ENCODE measurements around the gene SPC24. TPM values are rescaled to one million over a fixed set of nuclear protein-coding genes. Genes with fewer than 3 reads are reported as not detected.
"Not testable (repeated sequence)": the region's sequence is repeated elsewhere in the genome, so short reads cannot be mapped to it uniquely, and the experiment has no call there.

Gene SPC24
- total RNA-seq, 1 donor from 2014 or later, result 0.81 TPM

DNA sequence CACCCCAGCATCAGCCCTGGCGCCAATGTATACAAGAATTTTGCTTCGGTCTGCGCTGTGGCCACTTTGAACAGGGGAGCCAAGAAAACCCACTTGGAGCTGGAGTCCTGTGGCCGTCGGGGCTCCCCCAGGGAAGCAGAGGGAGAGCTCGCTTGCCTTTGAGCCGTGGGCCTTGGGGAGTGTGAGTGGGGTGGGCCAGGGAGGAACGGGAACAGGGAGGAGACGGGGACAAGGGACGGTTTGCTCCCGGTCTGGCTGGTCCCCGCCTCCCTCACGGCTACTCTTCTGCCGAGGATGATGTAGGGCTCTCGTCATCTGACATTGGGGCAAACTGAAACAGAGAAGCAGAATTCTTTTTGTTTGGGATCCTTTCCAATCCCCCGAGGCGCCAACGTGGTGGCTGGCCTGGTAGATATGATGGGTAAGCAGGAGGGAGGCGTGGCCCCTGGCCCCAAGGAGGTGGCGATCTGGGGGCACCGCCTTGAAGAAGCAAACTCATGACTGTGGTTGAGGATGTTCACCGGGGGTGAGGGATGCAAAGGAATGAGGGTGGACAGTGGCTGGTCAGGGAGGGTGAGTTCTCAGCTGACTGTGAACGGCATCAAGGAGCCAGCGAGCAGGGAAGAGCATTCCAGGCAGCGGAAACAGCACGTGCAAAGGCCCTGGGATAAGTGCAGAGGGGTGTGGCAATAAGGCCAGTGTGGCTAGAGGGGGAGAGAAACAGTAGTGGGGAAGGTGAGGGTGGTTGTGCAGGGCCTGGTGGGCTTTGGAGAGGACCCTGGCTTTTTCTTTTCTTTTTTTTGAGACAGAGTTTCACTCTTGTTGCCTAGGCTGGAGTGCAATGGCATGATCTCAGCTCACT, 10.9 kb upstream of the SPC24 start:
- ATAC-seq (no peak), DNase-seq (ENCODE audit: low spot score) (no peak)

DNA sequence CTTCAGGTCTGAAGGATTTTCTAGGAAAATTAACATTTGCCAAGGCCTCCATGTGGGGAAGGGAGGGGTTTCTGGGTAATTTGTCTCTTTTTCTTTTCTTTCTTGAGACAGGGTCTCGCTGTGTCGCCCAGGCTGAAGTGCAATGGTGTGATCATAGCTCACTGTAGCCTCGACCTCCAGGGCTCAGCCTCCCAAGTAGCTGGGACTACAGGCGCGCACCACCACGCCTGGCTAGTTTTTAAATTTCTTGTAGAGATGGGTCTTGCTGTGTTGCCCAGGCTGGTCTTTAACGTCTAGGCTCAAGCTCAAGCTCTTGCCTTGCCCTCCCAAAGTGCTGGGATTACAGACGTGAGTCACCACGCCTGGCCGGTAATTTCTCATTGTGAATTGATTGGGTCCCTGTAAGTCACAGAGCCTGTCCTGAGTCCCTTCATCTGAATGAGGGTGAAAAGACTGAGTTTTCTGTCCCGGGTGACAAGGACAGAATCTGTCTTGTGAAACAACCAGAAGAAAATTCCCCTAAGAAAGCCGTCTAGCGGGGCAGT, 10.0 kb upstream of the SPC24 start:
- ATAC-seq (peak; percentile 3), DNase-seq (ENCODE audit: low spot score) (no peak)

DNA sequence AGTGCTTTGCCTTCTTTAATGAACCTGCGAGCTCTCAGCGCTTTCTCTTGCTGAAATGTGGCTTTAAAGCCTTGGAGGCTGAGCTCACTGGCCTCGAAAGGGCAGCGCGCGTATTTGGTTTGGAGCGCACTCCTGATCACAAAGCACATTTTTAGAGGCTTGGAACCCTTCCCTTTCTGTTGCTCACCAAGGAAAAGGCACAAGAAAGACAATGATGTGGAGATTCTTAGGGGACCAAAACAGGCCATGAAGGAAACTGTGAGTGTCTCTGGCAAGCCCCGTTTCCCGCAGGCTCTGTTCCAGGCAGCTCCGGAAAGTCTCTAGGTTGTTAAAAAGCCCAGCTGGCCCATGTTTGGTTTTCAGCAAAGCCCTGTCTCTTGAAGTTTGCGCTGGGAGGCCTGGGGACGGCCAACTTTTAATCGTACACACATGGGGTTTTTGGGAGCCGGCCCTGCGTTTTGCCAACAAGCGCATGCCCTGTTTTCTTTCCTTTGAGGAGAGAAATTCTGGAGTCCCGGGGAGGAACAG, 9.4 kb upstream of the SPC24 start:
- ATAC-seq (peak; percentile 70), DNase-seq (ENCODE audit: low spot score) (peak; percentile 68)

DNA sequence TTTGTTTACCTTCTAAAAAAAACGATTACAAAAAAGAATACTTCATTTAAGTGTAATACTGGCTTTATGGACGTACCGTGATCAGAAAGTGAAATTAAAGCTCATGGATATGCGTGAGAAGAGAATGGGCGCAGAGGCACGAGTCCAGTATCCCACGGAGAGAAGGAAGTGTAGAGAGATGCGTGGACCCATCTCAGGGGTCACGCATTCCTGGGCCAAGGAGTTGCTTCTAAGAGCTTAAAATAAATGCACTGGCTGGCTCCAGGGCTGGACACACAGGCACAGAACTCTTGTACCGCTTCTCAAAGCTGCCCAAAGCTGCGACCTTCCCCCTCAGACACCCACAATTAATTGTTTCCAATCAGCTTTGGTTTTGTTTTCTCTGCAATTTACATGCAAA, 8.7 kb upstream of the SPC24 start:
- DNase-seq (ENCODE audit: low spot score), result no peak
- ATAC-seq, result no peak

DNA sequence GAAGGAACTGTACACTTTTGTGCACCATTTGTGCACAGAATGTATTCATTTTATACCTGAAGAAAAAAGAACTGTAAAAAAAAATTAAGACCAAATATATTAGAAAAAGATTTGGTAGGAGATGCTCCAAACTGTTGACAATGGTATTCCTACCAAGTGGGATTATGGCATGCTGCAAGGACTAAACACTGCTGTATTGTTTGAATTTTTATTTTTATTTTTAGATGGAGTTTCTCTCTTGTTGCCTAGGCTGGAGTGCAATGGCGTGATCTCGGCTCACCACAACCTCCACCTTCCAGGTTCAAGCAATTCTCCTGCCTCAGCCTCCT, 4.8 kb upstream of the SPC24 start:
- ATAC-seq, result not testable (repeated sequence)

DNA sequence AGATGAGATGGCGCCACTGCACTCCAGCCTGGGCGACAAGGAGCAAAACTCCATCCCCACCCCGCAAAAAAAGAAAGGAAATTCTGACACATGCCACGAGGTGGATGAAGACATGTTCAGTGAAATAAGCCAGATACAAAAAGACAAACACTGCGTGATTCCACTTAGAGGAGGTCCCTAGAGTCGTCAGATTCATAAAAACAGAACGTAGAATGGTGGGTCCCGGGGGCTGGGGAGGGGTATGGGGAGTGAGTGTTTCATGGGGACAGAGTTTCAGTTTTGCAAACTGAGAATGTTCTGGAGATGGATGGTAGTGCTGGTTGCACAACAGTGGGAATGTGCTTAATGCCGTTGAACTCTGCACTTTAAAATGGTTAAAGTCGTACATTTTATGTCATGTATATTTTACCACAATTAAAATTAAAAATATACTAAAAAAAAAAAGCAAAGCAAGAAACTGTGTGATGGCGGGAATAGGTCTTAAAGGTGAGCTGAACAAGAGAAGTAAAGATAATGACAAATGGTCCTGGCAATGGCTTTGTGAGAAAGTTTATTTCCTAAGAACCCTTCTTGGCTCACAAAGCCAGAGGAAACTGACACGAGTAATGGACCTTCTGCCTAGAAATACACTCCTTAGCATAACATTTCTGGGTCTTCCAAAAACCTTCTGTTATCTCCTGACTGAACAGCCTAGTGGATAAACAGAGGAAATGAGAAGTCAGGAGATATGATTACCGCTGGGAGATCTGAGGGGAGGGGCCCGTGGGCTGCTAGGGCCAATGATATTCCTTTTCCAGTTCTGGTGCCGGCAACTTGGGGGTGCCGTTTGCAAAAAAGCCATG, 4.2 kb upstream of the SPC24 start:
- peak; percentile 65 for DNase-seq (ENCODE audit: low spot score)
- ATAC-seq, result peak; percentile 45

More for the DNA sequence above, 4.8 kb upstream of the SPC24 start:
- not testable (repeated sequence) for DNase-seq (ENCODE audit: low spot score)

DNA sequence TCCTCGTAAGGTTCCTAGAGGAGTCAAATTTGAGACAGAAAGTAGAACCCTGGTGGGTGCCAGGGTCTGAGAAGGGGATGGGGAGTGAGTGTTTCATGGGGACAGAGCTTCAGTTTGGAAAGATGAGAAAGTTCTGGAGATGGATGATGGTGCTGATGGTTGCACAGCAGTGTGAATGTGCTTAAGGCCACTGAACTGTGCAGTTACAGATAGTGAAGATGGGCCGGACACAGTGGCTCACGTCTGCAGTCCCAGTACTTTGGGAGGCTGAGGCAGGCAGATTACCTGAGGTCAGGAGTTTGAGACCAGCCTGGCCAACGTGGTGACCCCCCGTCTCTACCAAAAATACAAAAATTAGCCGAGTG, 917 bp downstream of the SPC24 start:
- no peak for DNase-seq (ENCODE audit: low spot score)

DNA sequence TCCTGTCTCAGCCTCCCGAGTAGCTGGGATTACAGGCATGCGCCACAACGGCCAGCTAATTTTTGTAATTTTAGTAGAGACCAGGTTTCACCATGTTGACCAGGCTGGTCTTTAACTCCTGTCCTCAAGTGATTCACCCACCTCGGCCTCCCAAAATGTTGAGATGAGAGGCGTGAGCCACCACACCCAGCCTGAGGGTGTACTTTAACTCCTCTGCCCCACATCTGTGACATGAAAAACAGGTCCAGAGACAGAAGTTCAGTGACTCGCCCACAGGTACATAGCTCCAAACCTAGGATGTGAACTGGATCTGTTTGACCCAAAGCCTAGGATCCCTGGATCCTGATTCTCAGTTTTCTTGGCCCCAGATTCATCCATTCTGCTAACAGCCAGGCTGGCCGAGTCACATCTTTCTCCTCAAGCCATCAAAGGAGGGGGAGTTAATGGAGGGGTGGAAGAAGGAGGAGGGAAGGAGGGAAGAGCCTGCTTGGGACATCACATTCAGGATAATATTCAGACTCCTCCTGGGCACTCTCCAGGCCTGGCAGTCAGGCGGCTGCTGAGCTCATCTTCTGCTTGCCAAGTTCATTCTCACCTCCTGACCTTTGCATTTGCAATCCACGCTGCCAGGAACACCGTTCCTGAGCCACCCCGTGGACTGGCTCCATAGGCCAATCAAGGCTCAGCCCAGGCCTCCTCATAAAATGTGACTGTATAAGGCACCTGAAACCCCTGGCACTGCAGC, 3.1 kb downstream of the SPC24 start:
- peak; percentile 72 for ATAC-seq

More for the DNA sequence above, 917 bp downstream of the SPC24 start:
- ATAC-seq, result no peak

DNA sequence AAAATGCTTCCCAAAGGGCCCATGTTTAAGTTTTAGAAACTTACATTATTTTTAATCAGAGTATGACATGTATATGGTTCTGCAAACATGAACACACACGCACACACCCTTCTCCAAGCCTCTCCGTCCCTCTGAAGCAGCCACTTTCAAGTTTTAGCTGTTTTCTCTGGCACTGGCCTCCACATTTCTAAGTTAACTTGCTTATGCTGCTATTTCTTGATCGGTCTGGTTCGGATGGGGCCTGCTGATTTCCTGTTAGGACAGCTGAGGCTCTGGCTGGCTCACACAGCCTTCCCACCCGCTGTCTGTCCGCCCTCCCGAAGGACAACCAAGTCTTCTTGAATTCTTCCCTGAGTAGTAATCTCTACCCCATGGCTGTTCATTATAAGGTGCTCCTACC, 4.4 kb downstream of the SPC24 start:
- ATAC-seq (no peak), DNase-seq (ENCODE audit: low spot score) (no peak)

More for the DNA sequence above, 3.1 kb downstream of the SPC24 start:
- DNase-seq (ENCODE audit: low spot score), result peak; percentile 92

DNA sequence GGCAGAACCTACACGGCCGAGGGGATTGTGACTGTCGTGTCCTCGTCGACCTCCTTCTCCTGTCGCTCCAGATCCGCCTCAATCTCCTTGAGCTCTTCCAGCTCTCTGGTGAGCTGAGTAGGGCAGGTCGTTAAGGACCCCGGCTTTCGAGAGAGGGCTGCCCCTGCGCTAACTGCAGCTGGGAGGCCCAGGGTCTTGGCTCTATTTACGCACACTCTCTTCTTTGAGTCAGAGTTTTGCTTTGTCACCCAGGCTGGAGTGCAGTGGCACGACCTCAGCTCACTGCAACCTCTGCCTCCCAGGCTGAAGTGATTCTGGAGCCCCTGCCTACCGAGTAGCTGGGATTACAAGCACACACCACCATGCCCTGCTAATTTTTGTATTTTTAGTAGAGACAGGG, 7.6 kb downstream of the SPC24 start:
- ATAC-seq, result no peak

DNA sequence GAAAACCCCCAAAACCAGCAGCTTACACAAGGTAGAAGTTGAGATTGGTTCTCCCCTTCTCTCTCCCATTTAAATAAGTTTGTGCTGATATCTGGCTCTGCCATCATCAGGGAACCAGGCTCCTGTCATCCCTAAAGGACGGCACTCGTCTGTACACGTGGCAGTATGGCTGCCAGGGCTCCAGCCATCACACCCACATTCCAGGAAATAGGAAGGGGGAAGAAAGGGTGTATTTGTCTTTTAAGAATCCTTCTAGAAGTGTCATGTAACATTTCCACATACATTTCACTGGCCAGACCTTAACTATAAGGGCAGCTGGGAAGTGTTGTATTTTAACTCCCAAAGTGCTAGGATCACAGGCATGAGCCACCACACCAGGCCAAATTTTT, 10.1 kb downstream of the SPC24 start:
- DNase-seq (ENCODE audit: low spot score) (no peak), ATAC-seq (no peak)

More for the DNA sequence above, 7.6 kb downstream of the SPC24 start:
- no peak for DNase-seq (ENCODE audit: low spot score)

DNA sequence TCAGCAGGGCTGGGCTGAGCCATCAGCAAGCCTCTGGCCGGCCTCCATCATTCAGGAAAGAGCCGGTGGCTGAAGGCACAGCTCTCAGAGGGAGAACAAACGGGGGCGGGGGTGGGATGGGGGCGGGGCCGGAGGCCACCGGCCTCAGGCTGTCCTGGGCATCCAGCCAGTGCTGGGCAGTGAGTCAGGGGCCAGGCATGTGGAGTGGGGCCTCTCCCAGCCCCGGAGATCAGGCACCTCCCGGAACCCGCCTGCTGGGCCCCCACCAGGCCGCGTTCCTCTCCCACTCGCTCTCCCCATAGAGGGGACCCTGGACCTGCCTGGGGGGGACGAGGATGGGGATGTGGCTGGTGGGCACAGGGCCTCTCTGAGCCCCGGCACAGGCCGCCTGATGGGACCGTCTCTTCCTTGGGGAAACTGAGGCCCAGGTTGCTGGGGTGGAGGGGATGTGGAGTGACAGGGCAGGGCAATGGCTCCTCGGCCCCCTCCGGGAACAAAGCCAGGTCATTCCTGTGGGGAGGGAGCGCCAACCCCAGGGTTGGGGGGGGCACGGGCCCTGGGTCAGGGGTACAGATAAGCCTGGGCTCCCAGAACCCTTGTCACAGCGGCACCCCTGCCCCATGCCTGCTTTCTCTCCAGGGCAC, 12.9 kb downstream of the SPC24 start:
- ATAC-seq (peak; percentile 53), DNase-seq (ENCODE audit: low spot score) (peak; percentile 85)

DNA sequence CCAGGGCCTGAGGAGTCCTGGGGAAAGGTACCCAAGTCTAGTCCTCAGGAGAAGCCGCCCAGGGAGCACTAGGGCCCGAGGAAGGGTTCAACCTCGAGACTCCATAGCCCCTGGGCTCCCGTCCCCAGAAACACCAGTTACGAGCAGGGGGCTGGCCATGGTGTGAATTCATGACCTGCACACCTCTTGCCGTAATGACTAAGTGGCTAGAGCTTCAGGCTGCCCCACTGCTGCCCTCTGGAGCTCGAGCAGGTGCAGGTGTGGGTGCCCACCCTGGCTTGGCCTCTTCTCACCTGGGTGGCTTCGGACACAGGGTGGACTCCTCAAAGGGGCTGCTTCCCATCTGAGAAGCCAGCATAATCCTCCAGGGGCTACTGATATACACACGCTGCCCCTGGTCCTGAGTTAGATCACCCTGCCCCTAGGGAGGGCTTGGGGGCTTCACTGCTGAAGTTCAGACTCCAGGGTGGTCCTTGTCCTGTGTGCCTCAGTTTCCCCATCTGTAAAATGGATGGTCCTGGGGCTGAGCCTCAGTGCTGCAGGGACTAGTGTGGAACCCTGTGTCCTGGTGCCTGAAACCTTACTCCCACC, 13.6 kb downstream of the SPC24 start:
- DNase-seq (ENCODE audit: low spot score), result no peak
- no peak for ATAC-seq

DNA sequence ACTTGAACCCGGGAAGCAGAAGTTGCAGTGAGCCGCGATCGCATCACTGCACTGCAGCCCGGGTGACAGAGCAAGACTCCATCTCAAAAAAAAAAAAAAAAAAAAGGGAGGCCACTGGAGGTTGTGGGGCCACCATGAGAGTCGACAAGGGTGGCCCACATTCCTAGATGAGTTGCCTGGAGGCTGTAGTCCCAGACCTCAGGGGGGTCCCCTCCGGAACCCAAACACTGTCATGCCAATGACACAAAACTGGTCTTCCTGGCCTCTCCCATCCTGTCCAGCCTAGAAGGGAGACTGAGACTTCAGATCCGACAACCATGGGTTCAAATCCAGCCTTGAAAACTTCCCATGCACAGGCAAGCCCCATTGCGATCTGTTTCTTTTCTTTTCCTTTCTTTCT, 14.7 kb downstream of the SPC24 start:
- ATAC-seq (no peak), DNase-seq (ENCODE audit: low spot score) (no peak)

DNA sequence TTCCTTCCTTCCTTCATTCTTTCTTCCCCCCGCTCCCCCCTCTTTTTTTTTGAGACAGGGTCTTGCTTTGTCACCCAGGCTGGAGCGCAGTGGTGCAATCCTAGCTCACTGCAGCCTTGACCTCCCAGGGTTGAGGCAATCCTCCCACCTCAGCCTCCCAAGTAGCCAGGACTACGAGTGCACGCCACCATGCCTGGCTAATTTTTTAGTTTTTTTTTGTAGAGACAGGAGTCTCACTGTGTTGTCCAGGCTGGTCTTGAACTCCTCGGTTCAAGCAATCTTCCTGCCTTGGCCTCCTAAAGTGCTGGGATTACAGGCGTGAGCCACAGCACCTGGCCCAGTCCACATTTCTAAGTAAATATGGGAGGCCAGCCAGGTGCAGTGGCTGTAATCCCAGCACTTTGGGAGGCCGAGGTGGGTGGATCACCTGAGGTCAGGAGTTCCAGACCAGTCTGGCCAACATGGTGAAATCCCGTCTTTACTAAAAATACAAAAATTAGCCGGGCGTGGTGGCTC, 15.5 kb downstream of the SPC24 start:
- ATAC-seq (peak; percentile 35), DNase-seq (ENCODE audit: low spot score) (peak; percentile 85)

DNA sequence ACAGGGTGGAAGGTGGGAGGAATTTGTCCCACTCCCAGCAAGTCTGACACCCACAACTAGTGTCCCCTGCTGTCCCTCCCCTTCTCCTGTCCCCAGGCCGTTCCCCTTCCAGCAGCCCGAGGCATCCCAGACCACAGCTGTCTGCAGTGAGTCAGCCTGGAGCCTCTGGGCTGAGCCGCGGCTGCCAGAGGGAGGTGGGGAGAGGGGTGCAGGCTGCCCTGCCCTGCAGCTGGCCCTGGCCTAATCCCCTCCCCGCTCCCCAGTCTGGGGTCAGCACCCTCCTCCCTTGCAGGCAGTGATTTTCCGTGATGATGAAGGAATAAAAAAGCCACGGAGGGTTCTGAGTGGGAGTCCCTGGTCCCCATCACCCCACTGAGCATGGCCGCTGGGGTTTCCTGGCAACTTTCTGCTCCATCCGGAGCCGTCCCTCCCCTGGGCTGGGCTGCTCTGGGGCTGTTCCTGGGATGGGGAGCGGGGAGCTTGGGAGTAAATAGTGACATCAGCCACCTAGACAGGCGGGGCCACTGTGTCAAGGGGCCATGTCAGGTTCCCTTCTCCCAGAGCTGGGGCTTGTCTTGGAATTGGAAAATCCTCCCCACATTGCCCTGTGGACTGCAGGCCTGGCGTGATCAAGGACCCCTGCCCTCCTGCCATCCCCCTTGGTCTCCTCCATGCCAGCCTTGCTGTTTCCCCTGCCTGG, 16.8 kb downstream of the SPC24 start:
- ATAC-seq, result peak; percentile 19
- DNase-seq (ENCODE audit: low spot score), result no peak

DNA sequence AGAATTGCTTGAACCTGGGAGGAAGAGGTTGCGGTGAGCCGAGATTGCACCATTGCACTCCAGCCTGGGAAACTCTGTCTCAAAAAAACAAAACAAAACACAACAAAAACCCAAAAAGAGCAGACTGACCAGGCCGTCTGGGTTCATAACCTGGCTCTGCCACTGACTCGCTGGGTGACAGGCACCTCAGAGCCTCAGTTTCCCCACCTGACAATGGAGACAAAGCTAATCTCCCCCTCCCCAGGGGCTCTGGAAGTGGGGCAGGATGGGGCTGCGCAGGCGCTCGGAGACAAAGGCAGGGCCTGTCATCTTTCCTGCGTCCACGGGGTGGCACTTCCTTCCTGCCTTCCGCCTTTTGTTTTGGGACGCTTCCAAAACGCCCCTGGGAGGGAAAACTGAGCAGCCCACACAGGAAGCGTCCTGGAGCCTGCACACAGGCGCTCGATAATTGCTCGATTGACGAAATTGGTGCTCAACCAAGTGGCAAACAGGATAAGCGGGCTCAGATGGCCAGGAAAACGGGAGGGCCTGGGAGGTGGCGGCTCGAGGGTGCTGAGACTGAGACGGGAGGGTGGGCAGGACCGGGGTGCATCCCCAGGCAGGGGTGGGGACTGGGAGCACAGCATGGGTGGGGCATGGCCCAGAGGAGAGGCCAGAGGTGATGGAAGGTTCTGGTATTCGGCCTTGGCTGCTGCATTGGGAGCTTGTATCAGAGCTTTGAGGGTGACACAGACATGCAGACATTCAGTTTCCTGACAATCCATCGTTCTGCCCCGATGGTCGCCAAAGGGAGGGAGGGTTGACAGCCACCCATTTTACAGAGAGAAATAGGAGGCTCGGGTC, 17.8 kb downstream of the SPC24 start:
- DNase-seq (ENCODE audit: low spot score) (peak; percentile 89), ATAC-seq (peak; percentile 71)

All from left lobe of liver (tissue), 2 donors.